WI38 (cell line): Measurements from ENCODE around the gene CCDC34.

ENCODE experiments used
- H3K4me3 ChIP-seq: 2 replicates; pipeline ENCODE4 v1.5.1; 2011; ENCODE audit warnings: low read depth, mild to moderate bottlenecking, control low read depth, low read length
- CTCF ChIP-seq: IDR thresholded peaks from 2 replicates; pipeline ENCODE4 v1.5.1; 2012; ENCODE audit warnings: low read depth, mild to moderate bottlenecking, control low read depth, low read length

CCDC34 gene

GRCh38 chr11:27296497-27296896, 66.5 kb downstream of the CCDC34 start:
- TF ChIP-seq CTCF: peak; percentile 54; the same call in 1 of the 2 replicates
- no peak overlapping the region for H3K4me3 ChIP-seq

DNA sequence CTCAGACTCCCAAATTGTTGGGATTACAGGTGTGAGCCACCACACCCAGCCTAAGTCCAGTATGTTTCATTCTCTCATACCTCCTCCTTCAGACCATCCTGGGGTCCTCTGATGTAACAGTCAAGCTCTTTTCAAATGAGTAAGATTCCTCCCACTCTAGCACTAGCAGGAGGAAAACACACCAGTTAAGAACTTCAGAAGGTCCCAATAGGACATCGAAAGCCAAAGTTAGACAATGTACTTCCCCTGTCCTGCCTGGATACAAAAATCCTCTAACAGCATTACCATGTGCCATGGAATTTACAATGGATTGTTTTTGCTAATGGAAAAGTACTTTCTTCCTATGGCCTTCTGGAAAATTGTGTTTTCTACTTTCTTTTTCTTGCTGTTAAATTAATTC, 67.1 kb downstream of the CCDC34 start:
- no peak for TF ChIP-seq CTCF
- no peak overlapping the region for H3K4me3 ChIP-seq

DNA sequence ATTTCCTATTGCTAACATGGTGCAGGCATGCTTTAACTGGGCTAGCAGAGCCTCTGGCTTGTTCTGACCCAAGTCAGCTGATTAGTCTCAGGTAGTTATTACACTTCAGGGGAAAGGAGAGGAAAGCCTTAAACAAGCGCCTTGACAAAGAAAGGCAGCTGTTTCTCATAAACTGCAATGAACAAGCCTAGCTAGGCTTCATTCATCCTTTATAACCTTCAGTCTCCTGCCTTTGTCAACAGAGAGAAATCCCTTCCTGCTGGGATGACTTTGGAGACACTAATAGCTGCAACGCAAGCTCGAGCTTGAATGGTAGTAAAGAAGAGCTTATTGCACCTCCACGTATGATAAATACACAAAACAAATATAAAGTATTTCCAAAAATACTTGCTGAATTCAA, 68.4 kb downstream of the CCDC34 start:
- no peak for TF ChIP-seq CTCF
- no peak overlapping the region for H3K4me3 ChIP-seq

DNA sequence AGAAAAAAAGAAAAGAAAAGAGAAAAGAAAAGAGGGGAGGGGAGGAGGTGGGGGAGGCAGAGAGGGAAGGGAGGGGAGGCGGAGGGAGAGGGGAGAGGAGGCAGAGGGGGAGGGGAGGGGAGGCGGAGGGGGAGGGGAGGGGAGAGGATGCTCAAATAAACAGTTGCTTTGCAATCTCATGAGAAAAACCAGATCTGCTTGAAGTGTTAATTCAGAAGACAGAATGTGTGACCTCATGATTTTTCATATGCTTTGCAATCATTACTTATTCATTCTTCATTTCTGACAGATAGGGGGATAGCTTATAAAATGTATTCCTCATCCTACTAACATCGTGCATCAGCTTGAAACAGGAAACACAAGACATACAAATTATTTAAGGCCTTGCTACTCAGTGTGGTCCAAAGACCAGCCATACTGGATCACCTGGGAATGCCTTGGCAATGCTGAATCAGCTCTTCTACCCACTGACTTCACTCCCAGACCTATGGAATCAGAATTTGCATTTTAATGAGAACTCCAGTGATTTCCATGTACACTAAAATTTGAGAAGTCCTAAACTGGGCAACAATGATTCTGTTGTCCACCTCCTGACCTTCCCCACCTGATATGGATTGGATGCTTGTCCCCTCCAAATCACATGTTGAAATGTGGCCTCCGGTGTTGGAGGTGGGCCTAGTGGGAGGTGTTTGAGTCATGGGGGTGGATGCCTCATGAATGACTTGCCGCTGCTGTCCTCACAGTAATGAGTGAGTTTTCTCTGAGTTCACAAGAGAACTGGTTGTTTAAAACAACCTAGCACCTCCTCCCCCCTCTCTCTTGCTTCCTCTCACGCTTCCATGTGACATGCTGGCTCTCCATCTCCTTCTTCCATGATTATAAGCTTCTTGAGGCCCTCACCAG, 69.2 kb downstream of the CCDC34 start:
- H3K4me3 ChIP-seq: no peak overlapping the region
- no peak for TF ChIP-seq CTCF

DNA sequence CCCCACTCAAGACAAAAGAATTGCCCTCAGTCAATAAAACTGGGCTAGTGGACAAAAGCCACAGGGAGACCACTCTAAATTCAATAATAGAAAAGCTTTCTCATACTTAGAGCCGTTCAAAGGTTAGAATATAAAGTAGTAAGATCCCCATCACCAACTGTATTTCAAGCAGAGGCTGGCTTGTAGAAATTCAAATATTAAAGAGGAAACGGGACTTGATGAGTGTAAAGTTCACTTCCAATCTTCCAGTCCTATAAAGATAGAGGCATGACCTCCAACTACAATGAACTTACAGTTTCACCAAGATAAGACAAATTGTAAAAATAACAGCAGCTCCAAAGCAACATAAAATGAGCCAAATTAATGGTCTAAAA, 70.4 kb downstream of the CCDC34 start:
- no peak for TF ChIP-seq CTCF
- H3K4me3 ChIP-seq: no peak overlapping the region

DNA sequence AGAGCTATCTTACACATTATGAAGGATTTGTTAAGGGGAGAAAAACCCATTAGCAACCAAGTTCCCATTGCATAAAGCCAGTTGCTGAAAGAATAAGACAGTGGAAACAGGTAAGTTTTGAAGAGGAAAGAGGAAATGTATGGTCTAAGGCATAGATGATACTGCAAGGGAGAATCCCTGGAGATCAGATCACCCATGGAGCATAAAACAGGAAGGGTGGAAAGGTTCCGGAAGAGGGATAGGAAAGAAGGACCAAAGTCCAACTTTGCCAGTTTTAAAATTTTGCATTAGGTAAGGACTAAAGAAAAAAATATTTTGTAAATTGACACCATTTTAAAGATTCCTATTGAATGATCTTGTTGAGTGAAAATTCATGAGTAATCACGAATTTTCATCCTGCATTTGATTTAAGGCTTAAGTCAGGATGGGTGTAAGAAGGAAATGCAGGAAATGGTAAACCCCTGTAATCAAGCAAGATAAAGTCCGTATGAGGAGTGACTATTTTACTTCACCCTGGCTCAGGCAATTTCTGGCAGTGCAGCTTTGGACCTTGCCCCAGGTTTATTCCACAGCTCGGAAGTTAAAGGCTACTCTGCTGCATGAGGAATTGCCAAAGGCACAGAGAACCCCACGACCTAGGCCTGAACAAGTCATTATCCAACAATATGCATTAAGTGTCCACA, 70.9 kb downstream of the CCDC34 start:
- TF ChIP-seq CTCF: no peak

GRCh38 chr11:27291302-27291889, 71.6 kb downstream of the CCDC34 start:
- no peak for TF ChIP-seq CTCF
- H3K4me3 ChIP-seq: no peak overlapping the region

More for the DNA sequence above, 70.9 kb downstream of the CCDC34 start:
- no peak overlapping the region for H3K4me3 ChIP-seq
